PC-3 (cell line): Measurements from ENCODE around the gene EXOC4. TPM values are rescaled to one million over a fixed set of nuclear protein-coding genes. Genes with fewer than 3 reads are reported as not detected.

ENCODE experiments used
- ATAC-seq: fragments of 200-7000 bp; cut with Tn5 transposase; 2 replicates; pipeline ENCODE4 v1.9.1; 2020; ENCODE audit warnings: mild to moderate bottlenecking, moderate library complexity
- BruUV-seq: library from RNA; stranded (reverse); fragments of 400-500 nt; replicated peaks from 2 replicates; lab custom pipeline; 2021; lab: Mats Ljungman, UMichigan
- CTCF ChIA-PET: fragments of 300-600 bp; sonication (Branson Sonifier 250); formaldehyde crosslinking; loops from one replicate; lab custom pipeline; 2022; ENCODE audit warnings: antibody characterized with exemption; lab: Charles Lee
- POLR2A ChIA-PET: fragments of 300-600 bp; sonication (Branson Sonifier 250); formaldehyde crosslinking; loops from one replicate; lab custom pipeline; 2022; ENCODE audit warnings: antibody characterized with exemption; ENCODE audit not compliant: unreplicated experiment; lab: Charles Lee
- DNase-seq: peaks from one replicate; pipeline ENCODE4 v3.0.0-alpha.2; 2015
- H2AFZ ChIP-seq: fragments of 300-600 bp; sonication (generic); 2 replicates; pipeline ENCODE4 v1.6.0; 2016; ENCODE audit warnings: antibody characterized with exemption, low read length
- H3F3A ChIP-seq: fragments of 300-600 bp; sonication (generic); one replicate; pipeline ENCODE4 v1.6.0; 2017; ENCODE audit warnings: antibody characterized with exemption, low read length, control low read depth, mild to moderate bottlenecking; ENCODE audit not compliant: unreplicated experiment
- H3K27ac ChIP-seq: fragments of 300-600 bp; sonication (generic); 2 replicates; pipeline ENCODE4 v1.5.1; 2016; ENCODE audit warnings: mild to moderate bottlenecking, low read length
- H3K27me3 ChIP-seq: fragments of 300-600 bp; sonication (generic); 2 replicates; pipeline ENCODE4 v1.6.1; 2016; ENCODE audit warnings: low read length, mixed read lengths
- H3K36me3 ChIP-seq: fragments of 300-600 bp; sonication (generic); 2 replicates; pipeline ENCODE4 v1.6.1; 2016; ENCODE audit warnings: low read depth, mixed run types, low read length, mixed read lengths
- H3K4me1 ChIP-seq: fragments of 300-600 bp; sonication (generic); 2 replicates; pipeline ENCODE4 v1.5.1; 2016; ENCODE audit warnings: low read length; ENCODE audit not compliant: insufficient read depth
- H3K4me2 ChIP-seq: fragments of 300-600 bp; sonication (generic); 2 replicates; pipeline ENCODE4 v1.6.0; 2016; ENCODE audit warnings: low read length
- H3K4me3 ChIP-seq: fragments of 300-600 bp; sonication (generic); 2 replicates; pipeline ENCODE4 v1.5.1; 2016; ENCODE audit warnings: mild to moderate bottlenecking, low read length, mixed read lengths
- H3K79me2 ChIP-seq: fragments of 300-600 bp; sonication (generic); 2 replicates; pipeline ENCODE4 v1.6.1; 2017; ENCODE audit warnings: low read length, mixed read lengths
- H3K9ac ChIP-seq: fragments of 300-600 bp; sonication (generic); 2 replicates; pipeline ENCODE4 v1.6.0; 2016; ENCODE audit warnings: mild to moderate bottlenecking, low read length
- H3K9me2 ChIP-seq: fragments of 300-600 bp; sonication (generic); replicated peaks from 2 replicates; pipeline ENCODE4 v1.6.1; 2016; ENCODE audit warnings: mixed run types, low read length, mixed read lengths
- H3K9me3 ChIP-seq: fragments of 300-600 bp; sonication (generic); 2 replicates; pipeline ENCODE4 v1.6.1; 2016; ENCODE audit warnings: low read length, mixed read lengths
- H4K20me1 ChIP-seq: fragments of 300-600 bp; sonication (generic); 2 replicates; pipeline ENCODE4 v1.6.1; 2016; ENCODE audit warnings: low read length, mixed read lengths
- EZH2 ChIP-seq: fragments of 300-600 bp; sonication (generic); IDR thresholded peaks from one replicate; pipeline ENCODE4 v1.6.1; 2017; ENCODE audit warnings: antibody characterized with exemption, mild to moderate bottlenecking, low read length; ENCODE audit not compliant: unreplicated experiment
- EZH2phosphoT487 ChIP-seq: fragments of 300-600 bp; sonication (generic); IDR thresholded peaks from 2 replicates; pipeline ENCODE4 v1.6.1; 2018; ENCODE audit warnings: mild to moderate bottlenecking, antibody characterized with exemption, low read length, borderline replicate concordance
- intact Hi-C: fragments of 100-400 bp; cut with micrococcal nuclease; formaldehyde crosslinking; loops from 2 replicates; pipeline ENCODE4 v1.9.0; 2023
- total RNA-seq: library from RNA; depleted of rRNA; stranded (reverse); fragments of >200 nt; gene quantifications from 2 replicates; pipeline ENCODE4 v1.2.3, GENCODE V29; 2014
- TF ChIP-seq, protein P1 (sequence below): fragments of 300-600 bp; sonication (generic); conservative IDR thresholded peaks from 2 replicates; pipeline ENCODE4 v1.5.1; 2017; ENCODE audit warnings: antibody characterized with exemption, low read depth, mild to moderate bottlenecking, low read length

The EXOC4 gene
- total RNA-seq, 1 experiment from 2014 or later: 43.5 TPM

DNA sequence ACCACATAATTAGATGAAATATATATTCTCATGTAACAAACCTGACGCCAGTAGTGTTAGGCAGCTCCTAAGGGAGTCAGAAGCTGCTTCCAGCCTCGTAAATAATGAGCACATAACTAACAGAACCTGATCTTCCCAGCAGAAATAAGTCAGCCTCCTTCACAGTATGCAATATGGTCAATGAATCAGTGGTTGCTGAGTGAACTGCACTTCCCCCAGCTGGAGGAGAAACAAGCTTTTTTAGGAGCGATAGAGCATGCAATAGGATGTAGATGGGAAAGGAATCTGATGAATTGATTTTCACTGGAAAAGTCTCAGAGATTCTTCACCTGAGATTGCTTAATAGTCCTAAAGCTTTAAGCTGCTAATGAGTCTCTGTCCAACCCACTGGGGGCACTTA lies 537.1 kb downstream of the EXOC4 start:
- no peak overlapping the region for H3K4me2 ChIP-seq
- DNase-seq (peak; percentile 66), ATAC-seq (peak; percentile 97)
- POLR2A ChIA-PET: no interaction called here
- no peak overlapping the region for H3K4me3 ChIP-seq
- no peaks in the 10 kb centered on the region for H4K20me1 ChIP-seq
- CTCF ChIA-PET: interaction anchor here (0.5 kb wide), 1 partner anchor 65 kb away, joined by 3 read pairs; no protein-coding TSS in a partner anchor
- H3K9ac ChIP-seq: no peak overlapping the region
- no peaks in the 10 kb centered on the region for H3K36me3 ChIP-seq
- H3K27me3 ChIP-seq: no peaks in the 10 kb centered on the region
- BruUV-seq: no TSS peak
- H3K27ac ChIP-seq: no peak overlapping the region
- no peak overlapping the region for H2AFZ ChIP-seq
- no peaks in the 10 kb centered on the region for H3F3A ChIP-seq
- H3K79me2 ChIP-seq: no peaks in the 10 kb centered on the region
- no peaks in the 10 kb centered on the region for H3K9me3 ChIP-seq
- intact Hi-C loops: no loop called here
- TF ChIP-seq, protein P1, sequence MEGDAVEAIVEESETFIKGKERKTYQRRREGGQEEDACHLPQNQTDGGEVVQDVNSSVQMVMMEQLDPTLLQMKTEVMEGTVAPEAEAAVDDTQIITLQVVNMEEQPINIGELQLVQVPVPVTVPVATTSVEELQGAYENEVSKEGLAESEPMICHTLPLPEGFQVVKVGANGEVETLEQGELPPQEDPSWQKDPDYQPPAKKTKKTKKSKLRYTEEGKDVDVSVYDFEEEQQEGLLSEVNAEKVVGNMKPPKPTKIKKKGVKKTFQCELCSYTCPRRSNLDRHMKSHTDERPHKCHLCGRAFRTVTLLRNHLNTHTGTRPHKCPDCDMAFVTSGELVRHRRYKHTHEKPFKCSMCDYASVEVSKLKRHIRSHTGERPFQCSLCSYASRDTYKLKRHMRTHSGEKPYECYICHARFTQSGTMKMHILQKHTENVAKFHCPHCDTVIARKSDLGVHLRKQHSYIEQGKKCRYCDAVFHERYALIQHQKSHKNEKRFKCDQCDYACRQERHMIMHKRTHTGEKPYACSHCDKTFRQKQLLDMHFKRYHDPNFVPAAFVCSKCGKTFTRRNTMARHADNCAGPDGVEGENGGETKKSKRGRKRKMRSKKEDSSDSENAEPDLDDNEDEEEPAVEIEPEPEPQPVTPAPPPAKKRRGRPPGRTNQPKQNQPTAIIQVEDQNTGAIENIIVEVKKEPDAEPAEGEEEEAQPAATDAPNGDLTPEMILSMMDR: 0 out of 2 replicates have a peak, but pooled peaks have one; percentile 23
- TF ChIP-seq EZH2phosphoT487: no peak
- peaks cover 5% of the 10 kb centered on the region; the same call in 1 of the 2 replicates for H3K4me1 ChIP-seq
- no peaks in the 10 kb centered on the region for H3K9me2 ChIP-seq

GRCh38 chr7:133790911-133791310 lies 538.0 kb downstream of the EXOC4 start:
- H3K36me3 ChIP-seq: no peaks in the 10 kb centered on the region
- DNase-seq (no peak), ATAC-seq (no peak)
- no peaks in the 10 kb centered on the region for H3K9me2 ChIP-seq
- ChIA-PET CTCF (no interaction called here), POLR2A (no interaction called here)
- no peaks in the 10 kb centered on the region for H3F3A ChIP-seq
- intact Hi-C loops: no loop called here
- TF ChIP-seq EZH2phosphoT487 (no peak), EZH2 (no peak)
- TF ChIP-seq, protein P1: no peak
- H3K27ac ChIP-seq: no peak overlapping the region
- H3K9me3 ChIP-seq: no peaks in the 10 kb centered on the region
- H2AFZ ChIP-seq: no peak overlapping the region
- no peak overlapping the region for H3K4me3 ChIP-seq
- no peaks in the 10 kb centered on the region for H4K20me1 ChIP-seq
- H3K9ac ChIP-seq: no peak overlapping the region
- no TSS peak for BruUV-seq
- H3K4me1 ChIP-seq: peaks cover 5% of the 10 kb centered on the region; the same call in 1 of the 2 replicates
- H3K79me2 ChIP-seq: no peaks in the 10 kb centered on the region
- H3K27me3 ChIP-seq: no peaks in the 10 kb centered on the region
- H3K4me2 ChIP-seq: no peak overlapping the region

DNA sequence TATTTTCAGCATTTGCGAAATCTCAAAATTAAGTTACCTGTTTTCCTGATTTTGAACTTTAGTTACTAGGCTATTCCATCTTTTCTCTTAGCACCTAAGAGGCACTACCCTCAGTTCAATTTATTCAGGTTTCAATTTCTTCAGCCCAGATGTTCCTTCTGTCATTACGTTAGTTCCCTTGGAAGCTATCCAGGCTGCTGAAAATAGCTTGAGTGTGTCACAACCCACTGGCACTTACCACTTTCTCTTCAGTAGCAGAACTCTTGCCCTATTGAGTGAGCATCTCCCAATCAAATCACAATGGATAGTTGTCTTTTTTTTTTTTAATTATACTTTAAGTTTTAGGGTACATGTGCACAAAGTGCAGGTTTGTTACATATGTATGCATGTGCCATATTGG lies 541.6 kb downstream of the EXOC4 start:
- H2AFZ ChIP-seq: no peak overlapping the region
- no peaks in the 10 kb centered on the region for H3K27me3 ChIP-seq
- DNase-seq (no peak), ATAC-seq (no peak)
- H3K9ac ChIP-seq: no peak overlapping the region
- TF ChIP-seq, protein P1: no peak
- H3K27ac ChIP-seq: no peak overlapping the region
- H3K36me3 ChIP-seq: no peaks in the 10 kb centered on the region
- ChIA-PET POLR2A (no interaction called here), CTCF (no interaction called here)
- H3K4me3 ChIP-seq: no peak overlapping the region
- no peak overlapping the region for H3K4me2 ChIP-seq
- no TSS peak for BruUV-seq
- no peaks in the 10 kb centered on the region for H3K9me3 ChIP-seq
- H3F3A ChIP-seq: no peaks in the 10 kb centered on the region
- H3K79me2 ChIP-seq: no peaks in the 10 kb centered on the region
- no peaks in the 10 kb centered on the region for H4K20me1 ChIP-seq
- H3K4me1 ChIP-seq: peaks cover 5% of the 10 kb centered on the region; the same call in 1 of the 2 replicates
- H3K9me2 ChIP-seq: no peaks in the 10 kb centered on the region
- intact Hi-C loops: no loop called here
